Measurements from ENCODE around the gene FLNA.

DNA sequence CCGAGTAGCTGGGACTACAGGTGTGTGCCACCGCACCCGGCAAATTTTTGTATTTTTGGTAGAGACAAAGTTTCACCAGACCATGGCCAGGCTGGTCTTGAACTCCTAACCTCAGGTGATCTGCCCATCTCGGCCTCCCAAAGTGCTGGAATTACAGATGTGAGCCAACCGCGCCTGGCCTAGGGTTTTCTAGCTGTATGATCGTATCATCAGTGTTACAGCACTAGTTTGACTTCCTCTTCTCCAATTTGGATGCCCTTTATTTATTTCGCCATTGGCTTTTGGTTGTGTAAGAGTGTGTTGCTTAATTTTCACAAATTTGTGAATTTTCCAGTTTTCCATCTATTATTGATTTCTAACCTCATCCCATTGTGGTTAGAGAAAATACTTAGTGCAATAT, 73.6 kb downstream of the FLNA start:
- TF ChIP-seq, protein P1, sequence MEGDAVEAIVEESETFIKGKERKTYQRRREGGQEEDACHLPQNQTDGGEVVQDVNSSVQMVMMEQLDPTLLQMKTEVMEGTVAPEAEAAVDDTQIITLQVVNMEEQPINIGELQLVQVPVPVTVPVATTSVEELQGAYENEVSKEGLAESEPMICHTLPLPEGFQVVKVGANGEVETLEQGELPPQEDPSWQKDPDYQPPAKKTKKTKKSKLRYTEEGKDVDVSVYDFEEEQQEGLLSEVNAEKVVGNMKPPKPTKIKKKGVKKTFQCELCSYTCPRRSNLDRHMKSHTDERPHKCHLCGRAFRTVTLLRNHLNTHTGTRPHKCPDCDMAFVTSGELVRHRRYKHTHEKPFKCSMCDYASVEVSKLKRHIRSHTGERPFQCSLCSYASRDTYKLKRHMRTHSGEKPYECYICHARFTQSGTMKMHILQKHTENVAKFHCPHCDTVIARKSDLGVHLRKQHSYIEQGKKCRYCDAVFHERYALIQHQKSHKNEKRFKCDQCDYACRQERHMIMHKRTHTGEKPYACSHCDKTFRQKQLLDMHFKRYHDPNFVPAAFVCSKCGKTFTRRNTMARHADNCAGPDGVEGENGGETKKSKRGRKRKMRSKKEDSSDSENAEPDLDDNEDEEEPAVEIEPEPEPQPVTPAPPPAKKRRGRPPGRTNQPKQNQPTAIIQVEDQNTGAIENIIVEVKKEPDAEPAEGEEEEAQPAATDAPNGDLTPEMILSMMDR (conservative IDR thresholded peaks at IDR 0.05; ENCODE audit: low read depth, low read length): no peak
- no peak for TF ChIP-seq EZH2 (IDR thresholded peaks at IDR 0.05; ENCODE audit: borderline replicate concordance, low read depth, low read length, poor library complexity, severe bottlenecking)

Measured in A673 (cell line).